IMR-90 (cell line): ENCODE data around the gene GATD1. TPM values are rescaled to one million over a fixed set of nuclear protein-coding genes. Genes with fewer than 3 reads are reported as not detected.

Source experiments
- ATAC-seq: fragments of 200-7000 bp; cut with Tn5 transposase; 2 replicates; pipeline ENCODE4 v1.9.1; 2020; ENCODE audit warnings: low read depth, mild to moderate bottlenecking, moderate library complexity
- BruUV-seq: library from RNA; stranded (reverse); fragments of 400-500 nt; replicated peaks from 2 replicates; lab custom pipeline; 2021; lab: Mats Ljungman, UMichigan
- CTCF ChIA-PET: fragments of 300-600 bp; formaldehyde crosslinking; extraction: SDS; loops from one replicate; lab custom pipeline; 2021; ENCODE audit warnings: antibody characterized with exemption; lab: Yijun Ruan, JAX
- POLR2A ChIA-PET: fragments of 300-600 bp; sonication (Branson Sonifier 250); formaldehyde crosslinking; loops from one replicate; lab custom pipeline; 2022; ENCODE audit warnings: antibody characterized with exemption; ENCODE audit not compliant: unreplicated experiment; lab: Charles Lee
- DNase-seq: peaks from one replicate; pipeline ENCODE4 v3.0.0; 2013
- H2AFZ ChIP-seq: replicated peaks from 2 replicates; pipeline ENCODE3; 2013; ENCODE audit warnings: low read length, mild to moderate bottlenecking; ENCODE audit not compliant: poor library complexity
- H2AK5ac ChIP-seq: 2 replicates; pipeline ENCODE4 v1.6.1; 2013; ENCODE audit warnings: low read depth, low read length, inconsistent platforms
- H2AK9ac ChIP-seq: replicated peaks from 2 replicates; pipeline ENCODE3; 2013; ENCODE audit warnings: mild to moderate bottlenecking, low read depth, low read length, moderate library complexity; ENCODE audit not compliant: poor library complexity
- H2BK120ac ChIP-seq: 2 replicates; pipeline ENCODE4 v1.6.1; 2013; ENCODE audit warnings: low read depth, low read length, inconsistent platforms
- H2BK15ac ChIP-seq: 3 replicates; pipeline ENCODE4 v1.6.1; 2013; ENCODE audit warnings: low read depth, low read length, inconsistent platforms
- H2BK20ac ChIP-seq: 2 replicates; pipeline ENCODE4 v1.6.1; 2013; ENCODE audit warnings: low read depth, mild to moderate bottlenecking, inconsistent platforms, low read length, moderate library complexity
- H2BK5ac ChIP-seq: 2 replicates; pipeline ENCODE4 v1.6.1; 2013; ENCODE audit warnings: mild to moderate bottlenecking, low read depth, low read length, inconsistent platforms; ENCODE audit not compliant: poor library complexity, severe bottlenecking
- H3K14ac ChIP-seq: replicated peaks from 2 replicates; pipeline ENCODE4 v1.6.1; 2013; ENCODE audit warnings: low read depth, low read length, inconsistent platforms
- H3K18ac ChIP-seq: 2 replicates; pipeline ENCODE4 v1.6.1; 2013; ENCODE audit warnings: low read depth, low read length, control low read depth
- H3K23ac ChIP-seq: 2 replicates; pipeline ENCODE4 v1.6.1; 2013; ENCODE audit warnings: low read depth, low read length, inconsistent platforms
- H3K27ac ChIP-seq: 2 replicates; pipeline ENCODE4 v1.5.1; 2013; ENCODE audit warnings: mild to moderate bottlenecking, control low read depth, low read length; ENCODE audit not compliant: insufficient read depth
- H3K27me3 ChIP-seq: 2 replicates; pipeline ENCODE4 v1.6.1; 2013; ENCODE audit warnings: low read length; ENCODE audit not compliant: control insufficient read depth, insufficient read depth
- H3K36me3 ChIP-seq: 2 replicates; pipeline ENCODE4 v1.6.1; 2013; ENCODE audit warnings: low read length, mixed read lengths; ENCODE audit not compliant: control insufficient read depth, insufficient read depth
- H3K4ac ChIP-seq: 2 replicates; pipeline ENCODE4 v1.6.1; 2013; ENCODE audit warnings: low read depth, low read length, inconsistent platforms
- H3K4me1 ChIP-seq: 2 replicates; pipeline ENCODE4 v1.6.1; 2013; ENCODE audit warnings: low read length, mixed read lengths; ENCODE audit not compliant: control insufficient read depth, insufficient read depth
- H3K4me2 ChIP-seq: 2 replicates; pipeline ENCODE4 v1.6.1; 2013; ENCODE audit warnings: low read depth, mild to moderate bottlenecking, control low read depth, low read length, moderate library complexity
- H3K4me3 ChIP-seq: 2 replicates; pipeline ENCODE4 v1.5.1; 2013; ENCODE audit warnings: low read depth, mild to moderate bottlenecking, control low read depth, low read length, moderate library complexity; ENCODE audit not compliant: insufficient read depth
- H3K56ac ChIP-seq: 2 replicates; pipeline ENCODE4 v1.6.1; 2013; ENCODE audit warnings: low read length, inconsistent platforms; ENCODE audit not compliant: insufficient read depth; ENCODE audit errors: extremely low read depth
- H3K79me1 ChIP-seq, 2 experiments: 2 replicates each; pipeline ENCODE4 v1.6.1; 2013; ENCODE audit warnings: low read length in 2 of 2, inconsistent platforms in 1 of 2, low read depth in 1 of 2
- H3K9ac ChIP-seq: 2 replicates; pipeline ENCODE4 v1.6.1; 2013; ENCODE audit warnings: low read depth, low read length, control low read depth
- H3K9me1 ChIP-seq: 2 replicates; pipeline ENCODE4 v1.6.1; 2013; ENCODE audit warnings: low read length, inconsistent platforms; ENCODE audit not compliant: insufficient read depth
- H3K9me3 ChIP-seq: 2 replicates; pipeline ENCODE4 v1.6.1; 2013; ENCODE audit warnings: low read length; ENCODE audit not compliant: control insufficient read depth, insufficient read depth
- H4K20me1 ChIP-seq: 2 replicates; pipeline ENCODE4 v1.6.1; 2013; ENCODE audit warnings: low read length, inconsistent platforms; ENCODE audit not compliant: insufficient read depth
- H4K5ac ChIP-seq: 2 replicates; pipeline ENCODE4 v1.6.1; 2013; ENCODE audit warnings: mild to moderate bottlenecking, low read depth, low read length, control low read depth
- H4K8ac ChIP-seq, 2 experiments: 2 replicates each; pipeline ENCODE4 v1.6.1; 2013; ENCODE audit warnings: low read depth in 2 of 2, low read length in 2 of 2, control low read depth in 1 of 2, inconsistent platforms in 1 of 2
- H4K91ac ChIP-seq: 2 replicates; pipeline ENCODE4 v1.6.1; 2013; ENCODE audit warnings: low read depth, low read length, inconsistent platforms; ENCODE audit not compliant: insufficient read depth
- RAD21 ChIP-seq: IDR thresholded peaks from 2 replicates; pipeline ENCODE4 v1.6.1; 2012; ENCODE audit warnings: low read length, improper control_type of control experiment
- WGBS, 2 experiments: methylation state at CpG; one replicate each; pipeline versions ENCODE4 v1.1.5 to v1.1.7; 2013; ENCODE audit warnings: missing lambda C conversion rate in 2 of 2; ENCODE audit not compliant: insufficient read length in 1 of 2; ENCODE audit errors: extremely low coverage in 2 of 2; 5-methylcytosine and 5-hydroxymethylcytosine counted together
- dilution Hi-C: fragments of 300-500 bp; cut with HindIII; formaldehyde crosslinking; loops from one replicate; pipeline ENCODE4 v1.14.3; 2018; ENCODE audit warnings: low sequenced_read_pairs; ENCODE audit not compliant: unreplicated experiment
- in situ Hi-C: fragments of 300-500 bp; cut with MboI; formaldehyde crosslinking; loops from 3 replicates; pipeline ENCODE4 v1.14.3; 2019; ENCODE audit warnings: low sequenced_read_pairs, inconsistent platforms, mixed read lengths
- intact Hi-C: fragments of 100-400 bp; cut with micrococcal nuclease; formaldehyde crosslinking; loops from 2 replicates; pipeline ENCODE4 v1.10.0; 2022
- polyA plus RNA-seq, 3 experiments: library from polyadenylated mRNA; depleted of rRNA; stranded (reverse); fragments of >200 nt; gene quantifications; 2 replicates each; pipeline ENCODE4 v1.2.3, GENCODE V29; 2012; ENCODE audit warnings: low replicate concordance in 1 of 3
- total RNA-seq: library from RNA; depleted of rRNA; stranded (reverse); fragments of >200 nt; gene quantifications from 2 replicates; pipeline ENCODE4 v1.2.3, GENCODE V29; 2012

Gene GATD1
- total and polyA plus RNA-seq, 2 of the 4 experiments (the other 2 are of a cell fraction) = 3.0 to 52.5 TPM

DNA sequence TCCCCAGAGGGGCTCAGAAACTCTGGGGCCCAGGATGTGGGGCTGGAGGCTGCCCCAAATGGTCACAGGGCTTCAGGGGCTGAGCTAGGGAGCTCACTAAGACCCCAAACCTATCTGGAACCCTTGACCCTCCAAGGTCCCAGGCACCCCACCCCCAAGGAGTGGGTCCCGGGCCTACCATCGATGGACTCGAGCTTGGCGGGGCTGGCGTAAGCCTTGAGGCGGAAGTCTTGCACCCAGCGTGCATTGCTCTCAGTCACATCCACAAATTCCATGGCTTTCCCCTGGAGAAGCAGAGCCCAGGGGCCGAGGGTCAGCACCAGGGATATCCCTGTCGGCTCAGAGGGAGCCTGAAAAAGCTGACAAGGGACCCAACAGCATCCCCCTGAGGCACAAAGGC, 3.5 kb downstream of the GATD1 start:
- peaks cover 13% of the 10 kb centered on the region for H3K4me1 ChIP-seq
- H2AK5ac ChIP-seq = no peak overlapping the region
- H3K56ac ChIP-seq = no peak overlapping the region
- dilution Hi-C loops = no loop called here
- H3K9me3 ChIP-seq = no peaks in the 10 kb centered on the region
- BruUV-seq = no TSS peak
- H3K14ac ChIP-seq = no peak overlapping the region
- H3K27ac ChIP-seq = no peak overlapping the region
- CTCF ChIA-PET = no interaction called here
- no peak for DNase-seq
- no peak overlapping the region for H4K91ac ChIP-seq
- H3K36me3 ChIP-seq = peaks cover 39% of the 10 kb centered on the region
- intact Hi-C loops = no loop called here
- no peak overlapping the region for H2BK15ac ChIP-seq
- H4K5ac ChIP-seq = no peak overlapping the region
- H3K4me3 ChIP-seq = no peak overlapping the region
- no peak overlapping the region for H3K9ac ChIP-seq
- H4K20me1 ChIP-seq = peaks cover 67% of the 10 kb centered on the region
- in situ Hi-C loops = no loop called here
- no peak overlapping the region for H3K4me2 ChIP-seq
- TF ChIP-seq RAD21 = no peak
- H3K23ac ChIP-seq = no peak overlapping the region
- H4K8ac ChIP-seq = no peak overlapping the region; a peak in 1 of 4 replicates
- H2BK20ac ChIP-seq = no peak overlapping the region
- H2BK5ac ChIP-seq = no peak overlapping the region
- POLR2A ChIA-PET = no interaction called here
- H3K27me3 ChIP-seq = no peaks in the 10 kb centered on the region
- H2BK120ac ChIP-seq = no peak overlapping the region
- H3K4ac ChIP-seq = no peak overlapping the region
- no peak for ATAC-seq
- H2AFZ ChIP-seq = no peak overlapping the region
- no peak overlapping the region for H3K18ac ChIP-seq
- H2AK9ac ChIP-seq = peak overlapping the region; percentile 5
- H3K79me1 ChIP-seq = peaks cover 11 to 68% of the 10 kb centered on the region in 2 experiments
- peaks cover 11% of the 10 kb centered on the region; the same call in 1 of the 2 replicates for H3K9me1 ChIP-seq
- 78% methylated on average over 3 of the region's 9 CpGs; no CpG with 5 or more reads in 1 of the 2 experiments for WGBS, 2 experiments
